ENCODE measurements around the gene HOMER2. TPM values are rescaled to one million over a fixed set of nuclear protein-coding genes. Genes with fewer than 3 reads are reported as not detected.

The HOMER2 gene
- total RNA-seq, 4 donors from 2014 or later = 30.9 to 59.0 (median 39.4) TPM

DNA sequence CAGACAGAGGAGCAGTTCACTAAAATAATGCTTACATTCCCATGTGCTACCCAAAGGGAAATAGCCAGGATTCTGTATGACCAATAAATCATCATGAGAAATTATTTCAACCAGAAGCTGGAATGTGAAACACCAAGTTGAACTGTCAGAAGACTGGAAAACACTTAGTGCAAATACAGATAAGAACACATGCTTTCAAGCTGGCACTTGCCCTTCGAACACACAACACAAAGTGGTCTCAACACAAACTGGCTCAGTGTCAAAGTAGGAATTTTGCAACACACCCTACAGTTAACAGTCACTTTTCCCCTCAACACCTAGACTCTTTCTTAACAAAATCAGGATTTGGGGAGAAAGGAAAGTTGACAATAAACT is 148.0 kb downstream of the HOMER2 start:
- intact Hi-C loops (cut with DNase I) = no loop called here
- no peaks in the 10 kb centered on the region for H3K9me3 ChIP-seq
- H3K4me1 ChIP-seq = peaks cover 0 to 40% (median 6%) of the 10 kb centered on the region in 3 donors
- WGBS, 2 donors = 23 to 60% methylated on average over 1 of the region's 1 CpG
- no peaks in the 10 kb centered on the region for H3K27me3 ChIP-seq
- H3K4me3 ChIP-seq = no peak overlapping the region
- TF ChIP-seq POLR2A (IDR thresholded peaks at IDR 0.05) (no peak), CTCF (IDR thresholded peaks at IDR 0.05) (no peak)
- no peak for DNase-seq
- peak overlapping the region in 2 of 4 donors; percentile 9 to 22 for H3K27ac ChIP-seq
- H3K36me3 ChIP-seq = no peaks in the 10 kb centered on the region

DNA sequence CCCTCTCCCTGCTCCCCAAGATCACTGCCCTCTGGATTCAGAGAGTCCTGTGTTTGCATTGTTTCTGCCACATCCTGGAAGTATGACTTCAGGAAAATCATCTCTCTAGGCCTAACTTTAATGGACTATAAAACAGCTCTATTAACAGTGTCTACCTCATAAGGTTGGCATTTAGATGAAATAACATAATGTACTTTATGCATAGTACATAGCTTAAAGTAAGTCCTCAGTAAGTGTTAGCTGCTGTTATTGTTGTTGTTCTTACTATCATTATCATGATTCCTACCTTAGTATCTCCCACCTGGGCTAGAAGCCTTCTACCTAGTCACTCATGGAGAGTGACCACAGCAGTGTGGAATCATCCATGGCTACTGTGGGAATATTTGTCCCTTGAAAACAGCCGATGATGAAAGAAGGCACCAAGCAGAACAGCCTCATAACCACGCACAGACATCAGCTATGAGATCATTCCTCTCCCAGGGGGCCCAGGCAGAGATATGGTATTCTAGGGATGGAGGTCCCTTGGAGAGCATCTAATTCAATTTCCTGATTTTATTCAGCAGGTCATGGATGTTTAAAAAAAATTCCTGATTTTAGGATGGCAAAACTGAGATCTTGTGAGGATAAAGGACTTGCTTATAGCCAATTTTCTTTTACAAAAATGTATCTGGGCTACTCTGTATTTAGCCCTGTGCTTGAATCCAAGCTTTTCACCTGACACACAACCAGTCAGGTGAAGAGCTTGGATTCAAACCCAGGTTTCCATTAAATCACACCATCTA is 148.5 kb downstream of the HOMER2 start:
- H3K4me3 ChIP-seq = no peak overlapping the region
- H3K36me3 ChIP-seq = no peaks in the 10 kb centered on the region
- peaks cover 0 to 37% (median 4%) of the 10 kb centered on the region in 3 donors for H3K4me1 ChIP-seq
- no peaks in the 10 kb centered on the region for H3K27me3 ChIP-seq
- no peaks in the 10 kb centered on the region for H3K9me3 ChIP-seq
- TF ChIP-seq POLR2A (IDR thresholded peaks at IDR 0.05) = no peak
- TF ChIP-seq CTCF (IDR thresholded peaks at IDR 0.05) = no peak
- H3K27ac ChIP-seq = peak overlapping the region in 2 of 4 donors; percentile 9 to 22
- intact Hi-C loops (cut with DNase I) = no loop called here
- no peak for DNase-seq
- WGBS, 2 donors = 88 to 89% methylated on average over 2 of the region's 2 CpGs

- Histone ChIP-seq H3K4me3 (no peak overlapping the region), H3K36me3 (no peaks in the 10 kb centered on the region), H3K9me3 (no peaks in the 10 kb centered on the region), H3K4me1 (peaks cover 0 to 23% (median 0%) of the 10 kb centered on the region in 3 donors), H3K27ac (no peak overlapping the region), H3K27me3 (no peaks in the 10 kb centered on the region)
- 100% methylated on average over 1 of the region's 1 CpG for WGBS, 2 donors
- no peak for DNase-seq
- intact Hi-C loops (cut with DNase I) = no loop called here
- TF ChIP-seq CTCF (IDR thresholded peaks at IDR 0.05) (no peak), POLR2A (IDR thresholded peaks at IDR 0.05) (no peak)
Observed at GRCh38 chr15:82802497-82802896, 150.0 kb downstream of the HOMER2 start.

DNA sequence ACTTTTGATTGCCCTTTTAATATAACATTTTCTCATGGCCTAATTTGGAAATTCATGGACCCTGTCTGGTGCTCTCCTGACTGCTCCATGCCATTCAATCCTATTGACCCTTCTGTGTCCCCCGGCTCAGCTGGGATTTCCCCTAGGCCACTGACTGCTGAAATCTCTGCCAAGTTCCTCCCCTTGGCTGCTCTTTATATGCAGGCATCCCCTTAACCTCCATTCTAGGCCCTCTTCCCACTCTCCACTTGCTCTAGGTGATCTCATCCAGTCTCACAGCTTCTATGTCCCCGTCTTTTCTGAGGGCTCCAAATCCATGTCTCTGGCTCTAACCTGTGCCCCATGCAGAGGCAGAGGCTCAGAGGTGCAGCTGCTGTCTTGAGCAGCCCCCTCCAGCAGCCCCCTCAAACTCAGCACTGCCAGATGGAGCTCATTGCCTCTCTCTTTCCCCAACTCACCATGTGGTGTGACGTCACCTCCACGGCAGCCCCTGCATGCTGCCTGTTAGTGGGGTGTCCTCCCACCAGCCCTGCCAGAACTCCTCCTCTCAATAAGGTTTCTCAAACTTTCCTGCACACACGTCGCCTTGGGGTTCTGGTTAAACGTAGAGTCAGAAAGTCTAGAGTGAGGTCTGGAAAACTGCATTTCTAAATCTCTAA is 153.2 kb downstream of the HOMER2 start:
- WGBS, 2 donors = 68 to 77% methylated on average over 3 to 7 of the region's 7 CpGs
- H3K4me1 ChIP-seq = peaks cover 0 to 6% (median 0%) of the 10 kb centered on the region in 3 donors
- TF ChIP-seq CTCF (IDR thresholded peaks at IDR 0.05) = no peak
- TF ChIP-seq POLR2A (IDR thresholded peaks at IDR 0.05) = no peak
- no peak overlapping the region for H3K27ac ChIP-seq
- H3K36me3 ChIP-seq = no peaks in the 10 kb centered on the region
- intact Hi-C loops (cut with DNase I) = no loop called here
- H3K4me3 ChIP-seq = no peak overlapping the region
- DNase-seq = no peak
- H3K27me3 ChIP-seq = no peaks in the 10 kb centered on the region
- H3K9me3 ChIP-seq = no peaks in the 10 kb centered on the region

Other genes starting within 250 kb of the HOMER2 start
- 1 to 10 TPM in 2 of 4 donors, under 1 TPM in 1, not detected in 1; 0.62 to 3.2 (median 1.7) TPM for gene AP3B2, start 242.8 kb downstream of the HOMER2 start, total RNA-seq
- not detected for gene FSD2, start 146.7 kb downstream of the HOMER2 start, total RNA-seq
- 1 to 10 TPM; 5.3 to 8.8 (median 6.1) TPM for gene WHAMM, start 143.1 kb downstream of the HOMER2 start, total RNA-seq
- 10 to 100 TPM; 29.1 to 31.5 (median 31.1) TPM for gene RAMAC, start 33.5 kb upstream of the HOMER2 start, total RNA-seq
- 10 to 100 TPM in 3 of 4 donors, 1 to 10 TPM in 1; 6.1 to 31.4 (median 18.6) TPM for gene C15orf40, start 58.9 kb upstream of the HOMER2 start, total RNA-seq
- gene BTBD1, start 114.5 kb upstream of the HOMER2 start, total RNA-seq = 10 to 100 TPM; 37.3 to 60.8 (median 55.9) TPM
- gene TM6SF1, start 154.9 kb upstream of the HOMER2 start, total RNA-seq = 1 to 10 TPM in 3 of 4 donors, under 1 TPM in 1; 0.45 to 4.3 (median 2.5) TPM

All from esophagus squamous epithelium (tissue), 5 donors.